ENCODE data around the gene AATF. TPM values are rescaled to one million over a fixed set of nuclear protein-coding genes. Genes with fewer than 3 reads are reported as not detected.

AATF gene
- total and polyA plus RNA-seq, 4 donors: 28.2 to 41.4 (median 38.7) TPM

DNA sequence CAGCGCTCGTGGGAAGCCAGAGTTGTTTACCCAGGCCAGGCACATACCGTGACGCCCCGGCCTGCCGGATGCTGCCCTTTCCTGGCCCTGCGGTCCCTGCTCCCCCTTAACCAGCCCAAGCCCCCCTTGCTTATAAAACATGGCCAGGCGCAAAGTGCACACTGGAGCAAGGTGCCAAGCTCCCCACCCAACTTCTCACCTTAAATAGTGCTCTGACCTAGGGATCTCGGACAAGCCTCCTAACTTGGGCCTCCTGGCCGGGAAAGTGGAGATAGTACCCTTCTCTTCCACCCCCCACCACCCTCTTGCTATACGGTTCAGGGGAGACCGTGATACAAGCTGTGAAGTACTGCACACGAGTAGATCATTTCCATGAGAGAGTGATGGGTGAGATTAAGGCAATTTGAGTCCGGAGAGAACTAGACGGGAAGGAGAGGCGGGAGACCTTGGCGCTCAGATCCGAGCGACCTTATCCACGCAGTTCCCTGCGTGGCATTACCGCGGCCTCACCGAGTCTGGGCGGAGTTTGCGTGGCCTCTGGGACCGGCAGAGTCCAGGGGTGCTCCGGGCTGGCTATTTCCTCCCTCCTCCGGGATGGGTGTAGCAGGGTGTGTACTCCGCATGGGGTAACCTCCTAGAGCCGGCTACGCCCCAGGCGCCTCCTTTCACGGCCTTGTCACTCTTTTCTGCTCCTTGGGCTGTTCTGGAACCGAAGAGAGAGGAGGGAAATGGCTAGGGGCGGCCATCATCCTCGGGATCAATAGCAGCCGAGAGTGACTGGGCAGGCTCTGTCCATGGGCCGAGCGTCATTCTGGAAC lies 15.9 kb upstream of the AATF start:
- no peak overlapping the region for H3K4me3 ChIP-seq
- peaks cover 4 to 65% (median 18%) of the 10 kb centered on the region in 5 donors for H3K4me1 ChIP-seq (ENCODE audit: control insufficient read depth in 5 of 5, insufficient read depth in 5 of 5, low read length in 5 of 5)
- H3K27me3 ChIP-seq (ENCODE audit: control insufficient read depth in 3 of 3, insufficient read depth in 3 of 3, low read length in 2 of 3): peaks cover 9 to 98% (median 91%) of the 10 kb centered on the region in 3 donors
- H3K9ac ChIP-seq (ENCODE audit: insufficient read depth in 1 of 2, low read length in 2 of 2): no peak overlapping the region
- peaks cover 0 to 11% (median 0%) of the 10 kb centered on the region in 4 donors for H3K9me3 ChIP-seq (ENCODE audit: control insufficient read depth in 4 of 4, insufficient read depth in 3 of 4, low read length in 3 of 4)
- TF ChIP-seq, protein P1, sequence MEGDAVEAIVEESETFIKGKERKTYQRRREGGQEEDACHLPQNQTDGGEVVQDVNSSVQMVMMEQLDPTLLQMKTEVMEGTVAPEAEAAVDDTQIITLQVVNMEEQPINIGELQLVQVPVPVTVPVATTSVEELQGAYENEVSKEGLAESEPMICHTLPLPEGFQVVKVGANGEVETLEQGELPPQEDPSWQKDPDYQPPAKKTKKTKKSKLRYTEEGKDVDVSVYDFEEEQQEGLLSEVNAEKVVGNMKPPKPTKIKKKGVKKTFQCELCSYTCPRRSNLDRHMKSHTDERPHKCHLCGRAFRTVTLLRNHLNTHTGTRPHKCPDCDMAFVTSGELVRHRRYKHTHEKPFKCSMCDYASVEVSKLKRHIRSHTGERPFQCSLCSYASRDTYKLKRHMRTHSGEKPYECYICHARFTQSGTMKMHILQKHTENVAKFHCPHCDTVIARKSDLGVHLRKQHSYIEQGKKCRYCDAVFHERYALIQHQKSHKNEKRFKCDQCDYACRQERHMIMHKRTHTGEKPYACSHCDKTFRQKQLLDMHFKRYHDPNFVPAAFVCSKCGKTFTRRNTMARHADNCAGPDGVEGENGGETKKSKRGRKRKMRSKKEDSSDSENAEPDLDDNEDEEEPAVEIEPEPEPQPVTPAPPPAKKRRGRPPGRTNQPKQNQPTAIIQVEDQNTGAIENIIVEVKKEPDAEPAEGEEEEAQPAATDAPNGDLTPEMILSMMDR (IDR thresholded peaks at IDR 0.05; ENCODE audit: control extremely low read depth, extremely low read depth): no peak
- ATAC-seq (ENCODE audit: insufficient read depth, low FRiP score) (no peak), DNase-seq (no peak)
- WGBS, 2 donors: 5 to 6% methylated on average over 40 of the region's 40 CpGs
- no peaks in the 10 kb centered on the region for H3K36me3 ChIP-seq (ENCODE audit: control insufficient read depth in 4 of 4, insufficient read depth in 4 of 4, low read length in 4 of 4)
- no peak overlapping the region for H3K27ac ChIP-seq (ENCODE audit: low read depth in 1 of 2, low read length in 1 of 2)

DNA sequence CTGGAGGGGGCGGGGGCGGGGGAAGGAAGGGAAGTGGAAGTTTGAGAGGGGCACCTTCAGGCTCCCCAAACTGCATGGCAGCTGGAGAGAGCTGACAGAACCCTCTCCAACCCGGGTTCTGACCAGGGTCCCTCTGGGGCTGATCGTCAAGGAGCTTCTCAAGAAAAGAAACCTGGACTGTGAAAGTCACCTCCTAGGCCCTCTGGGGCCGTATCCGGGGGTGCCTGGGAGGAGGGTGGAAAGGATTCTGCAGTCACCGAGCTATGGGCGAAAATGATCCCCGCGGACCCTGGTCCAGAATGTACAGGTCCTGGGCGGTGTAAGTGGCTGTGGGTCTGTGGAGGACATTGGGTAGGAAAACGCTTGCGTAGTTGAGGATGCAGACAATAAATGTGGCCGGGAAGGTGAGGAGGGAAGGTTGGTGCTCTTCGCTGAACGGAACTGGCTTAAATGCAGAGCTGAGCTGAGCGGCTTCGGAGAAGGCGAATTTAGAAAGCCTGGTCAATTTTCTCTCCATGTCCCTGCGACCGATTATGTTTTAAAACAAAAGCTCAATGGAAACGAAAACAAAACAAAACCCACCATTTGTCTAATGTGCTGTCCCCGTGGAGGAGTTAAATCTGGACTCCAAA lies 15.1 kb upstream of the AATF start:
- peaks cover 0 to 11% (median 0%) of the 10 kb centered on the region in 4 donors for H3K9me3 ChIP-seq (ENCODE audit: control insufficient read depth in 4 of 4, insufficient read depth in 3 of 4, low read length in 3 of 4)
- TF ChIP-seq, protein P1 (IDR thresholded peaks at IDR 0.05; ENCODE audit: control extremely low read depth, extremely low read depth): no peak
- H3K36me3 ChIP-seq (ENCODE audit: control insufficient read depth in 4 of 4, insufficient read depth in 4 of 4, low read length in 4 of 4): no peaks in the 10 kb centered on the region
- H3K27ac ChIP-seq (ENCODE audit: low read depth in 1 of 2, low read length in 1 of 2): no peak overlapping the region
- H3K27me3 ChIP-seq (ENCODE audit: control insufficient read depth in 3 of 3, insufficient read depth in 3 of 3, low read length in 2 of 3): peaks cover 9 to 97% (median 91%) of the 10 kb centered on the region in 3 donors
- no peak overlapping the region for H3K9ac ChIP-seq (ENCODE audit: insufficient read depth in 1 of 2, low read length in 2 of 2)
- WGBS, 2 donors: 7 to 10% methylated on average over 23 of the region's 23 CpGs
- no peak overlapping the region for H3K4me3 ChIP-seq
- peaks cover 4 to 67% (median 14%) of the 10 kb centered on the region in 5 donors for H3K4me1 ChIP-seq (ENCODE audit: control insufficient read depth in 5 of 5, insufficient read depth in 5 of 5, low read length in 5 of 5)
- no peak for ATAC-seq (ENCODE audit: insufficient read depth, low FRiP score)
- DNase-seq: no peak

DNA sequence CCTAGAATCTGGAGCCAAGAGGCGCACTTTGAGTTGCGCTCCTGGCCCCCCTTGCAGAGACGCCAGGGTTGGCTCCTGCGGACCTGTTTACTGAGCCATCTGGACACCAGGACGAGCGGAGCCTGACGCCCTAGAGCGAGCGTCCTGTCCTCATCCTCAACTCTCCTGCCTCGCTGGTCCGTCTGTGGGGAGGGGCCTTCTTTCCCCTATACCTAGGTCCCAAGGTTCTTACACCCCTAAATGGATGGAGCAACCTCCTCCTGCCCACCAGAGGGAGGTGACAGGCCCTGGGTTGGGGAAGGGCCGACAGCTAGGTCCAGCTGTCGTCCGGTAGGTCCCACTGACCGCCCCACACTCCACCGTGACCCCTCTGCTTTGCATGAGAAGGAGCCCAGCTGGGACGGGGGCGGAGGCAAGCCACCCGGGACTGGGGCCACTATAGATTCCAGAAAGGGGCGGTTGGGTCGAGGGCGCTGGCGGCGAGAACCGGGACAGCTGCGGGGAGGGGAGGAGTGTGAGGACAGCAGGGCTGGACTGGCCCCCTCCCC lies 14.5 kb upstream of the AATF start:
- H3K27ac ChIP-seq (ENCODE audit: low read depth in 1 of 2, low read length in 1 of 2): no peak overlapping the region
- WGBS, 2 donors: 5% methylated on average over 26 of the region's 26 CpGs
- H3K36me3 ChIP-seq (ENCODE audit: control insufficient read depth in 4 of 4, insufficient read depth in 4 of 4, low read length in 4 of 4): no peaks in the 10 kb centered on the region
- H3K9me3 ChIP-seq (ENCODE audit: control insufficient read depth in 4 of 4, insufficient read depth in 3 of 4, low read length in 3 of 4): peaks cover 0 to 12% (median 0%) of the 10 kb centered on the region in 4 donors
- peaks cover 4 to 73% (median 14%) of the 10 kb centered on the region in 5 donors for H3K4me1 ChIP-seq (ENCODE audit: control insufficient read depth in 5 of 5, insufficient read depth in 5 of 5, low read length in 5 of 5)
- H3K27me3 ChIP-seq (ENCODE audit: control insufficient read depth in 3 of 3, insufficient read depth in 3 of 3, low read length in 2 of 3): peaks cover 9 to 97% (median 91%) of the 10 kb centered on the region in 3 donors
- TF ChIP-seq, protein P1 (IDR thresholded peaks at IDR 0.05; ENCODE audit: control extremely low read depth, extremely low read depth): no peak
- H3K4me3 ChIP-seq: no peak overlapping the region
- DNase-seq (peak in 2 of 3 donors; percentile 43 to 61), ATAC-seq (ENCODE audit: insufficient read depth, low FRiP score) (no peak)
- no peak overlapping the region for H3K9ac ChIP-seq (ENCODE audit: insufficient read depth in 1 of 2, low read length in 2 of 2)

Data from lung (tissue), 12 donors.